ENCODE results near the gene ARHGAP32.

DNA sequence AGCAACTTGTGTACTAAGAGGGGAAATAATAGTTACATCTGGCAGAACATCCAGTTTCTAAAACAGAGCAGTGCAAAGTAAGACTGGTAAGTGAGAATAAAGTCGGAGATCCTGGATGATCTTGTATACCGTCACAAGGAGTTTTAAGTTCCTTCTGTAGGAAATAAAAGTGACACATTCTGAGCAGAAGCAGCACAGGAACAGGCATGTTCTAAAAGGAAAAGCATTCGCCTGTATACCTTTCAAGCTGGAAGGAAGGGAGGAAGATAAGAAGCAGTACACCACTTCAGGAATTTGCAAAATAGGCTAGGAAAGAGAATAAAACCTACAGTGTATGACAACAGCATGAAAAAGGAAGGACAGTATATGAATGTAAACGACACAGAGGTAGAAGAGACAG lies 143.2 kb downstream of the ARHGAP32 start:
- TF ChIP-seq, protein P1, sequence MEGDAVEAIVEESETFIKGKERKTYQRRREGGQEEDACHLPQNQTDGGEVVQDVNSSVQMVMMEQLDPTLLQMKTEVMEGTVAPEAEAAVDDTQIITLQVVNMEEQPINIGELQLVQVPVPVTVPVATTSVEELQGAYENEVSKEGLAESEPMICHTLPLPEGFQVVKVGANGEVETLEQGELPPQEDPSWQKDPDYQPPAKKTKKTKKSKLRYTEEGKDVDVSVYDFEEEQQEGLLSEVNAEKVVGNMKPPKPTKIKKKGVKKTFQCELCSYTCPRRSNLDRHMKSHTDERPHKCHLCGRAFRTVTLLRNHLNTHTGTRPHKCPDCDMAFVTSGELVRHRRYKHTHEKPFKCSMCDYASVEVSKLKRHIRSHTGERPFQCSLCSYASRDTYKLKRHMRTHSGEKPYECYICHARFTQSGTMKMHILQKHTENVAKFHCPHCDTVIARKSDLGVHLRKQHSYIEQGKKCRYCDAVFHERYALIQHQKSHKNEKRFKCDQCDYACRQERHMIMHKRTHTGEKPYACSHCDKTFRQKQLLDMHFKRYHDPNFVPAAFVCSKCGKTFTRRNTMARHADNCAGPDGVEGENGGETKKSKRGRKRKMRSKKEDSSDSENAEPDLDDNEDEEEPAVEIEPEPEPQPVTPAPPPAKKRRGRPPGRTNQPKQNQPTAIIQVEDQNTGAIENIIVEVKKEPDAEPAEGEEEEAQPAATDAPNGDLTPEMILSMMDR (IDR thresholded peaks at IDR 0.05; ENCODE audit: low read depth, low read length), result no peak
- no peak for TF ChIP-seq POLR2A (IDR thresholded peaks at IDR 0.05; ENCODE audit: extremely low read depth, insufficient read length)

Data from NB4 (cell line).